AG08395 (cell line): ENCODE data around the gene ARL8B.
"Not testable (repeated sequence)": the region's sequence is repeated elsewhere in the genome, so short reads cannot be mapped to it uniquely, and the experiment has no call there.

ENCODE experiments used
- DNase-seq: peaks from one replicate; pipeline ENCODE4 v3.0.0; 2012; ENCODE audit warnings: mixed read lengths, low spot score

ARL8B gene

GRCh38 chr3:5122030-5122740 lies at the start of gene ARL8B:
ARL8B (plus strand) TSS chr3:5122292; CDS start chr3:5122466, 174 bp downstream.
- peak; percentile 93 for DNase-seq

GRCh38 chr3:5073374-5074085 lies 48.6 kb upstream of the ARL8B start:
- no peak for DNase-seq

GRCh38 chr3:5078151-5078550 lies 43.9 kb upstream of the ARL8B start:
- DNase-seq: peak; percentile 12

GRCh38 chr3:5079761-5080160 lies 42.3 kb upstream of the ARL8B start:
- DNase-seq: no peak

- DNase-seq: no peak
These were observed 41.1 kb upstream of the ARL8B start for GRCh38 chr3:5080779-5081550.

- DNase-seq: not testable (repeated sequence)
These were observed 39.9 kb upstream of the ARL8B start for GRCh38 chr3:5081973-5082788.

- DNase-seq: no peak
These were observed 39.3 kb upstream of the ARL8B start for GRCh38 chr3:5082789-5083115.

GRCh38 chr3:5084224-5084623 lies 37.9 kb upstream of the ARL8B start:
- no peak for DNase-seq

- DNase-seq: no peak
These were observed 35.4 kb upstream of the ARL8B start for GRCh38 chr3:5086708-5087107.

- DNase-seq: no peak
These were observed 34.9 kb upstream of the ARL8B start for GRCh38 chr3:5087209-5087608.

- DNase-seq: no peak
These were observed 31.9 kb upstream of the ARL8B start for GRCh38 chr3:5090197-5090596.

- no peak for DNase-seq
These were observed 30.1 kb upstream of the ARL8B start for GRCh38 chr3:5092018-5092417.

- no peak for DNase-seq
These were observed 28.4 kb upstream of the ARL8B start for GRCh38 chr3:5093731-5094130.

GRCh38 chr3:5095886-5096285 lies 26.2 kb upstream of the ARL8B start:
- peak; percentile 28 for DNase-seq

GRCh38 chr3:5096336-5097008 lies 25.6 kb upstream of the ARL8B start:
- no peak for DNase-seq

- DNase-seq: no peak
These were observed 23.7 kb upstream of the ARL8B start for GRCh38 chr3:5098346-5098745.

- no peak for DNase-seq
These were observed 19.6 kb upstream of the ARL8B start for GRCh38 chr3:5102532-5102931.

GRCh38 chr3:5103743-5104142 lies 18.3 kb upstream of the ARL8B start:
- DNase-seq: no peak

- no peak for DNase-seq
These were observed 17.0 kb upstream of the ARL8B start for GRCh38 chr3:5105050-5105449.

GRCh38 chr3:5106371-5106770 lies 15.7 kb upstream of the ARL8B start:
- not testable (repeated sequence) for DNase-seq

- DNase-seq: not testable (repeated sequence)
These were observed 15.2 kb upstream of the ARL8B start for GRCh38 chr3:5106933-5107334.

GRCh38 chr3:5110337-5110736 lies 11.8 kb upstream of the ARL8B start:
- no peak for DNase-seq
